Subcutaneous abdominal adipose tissue (tissue), 5 donors: Measurements from ENCODE around the gene G6PC1.
"Not testable (repeated sequence)": the region's sequence is repeated elsewhere in the genome, so short reads cannot be mapped to it uniquely, and the experiment has no call there.

Source experiments
- H3K27ac ChIP-seq: one replicate; pipeline ENCODE4 v1.7.0; 2013; ENCODE audit warnings: low read depth, mild to moderate bottlenecking, inconsistent platforms, low read length, moderate library complexity
- H3K27me3 ChIP-seq, 5 donors: one replicate each; pipeline ENCODE4 v1.7.0; 2013; ENCODE audit warnings: low read length in 5 of 5, inconsistent platforms in 1 of 5; ENCODE audit not compliant: control insufficient read depth in 5 of 5, insufficient read depth in 4 of 5
- H3K36me3 ChIP-seq, 5 donors: one replicate each; pipeline ENCODE4 v1.7.0; 2013; ENCODE audit warnings: low read length in 5 of 5; ENCODE audit not compliant: control insufficient read depth in 5 of 5, insufficient read depth in 5 of 5
- H3K4me1 ChIP-seq, 5 donors: one replicate each; pipeline ENCODE4 v1.7.0; 2013; ENCODE audit warnings: low read length in 5 of 5, mild to moderate bottlenecking in 3 of 5, moderate library complexity in 1 of 5; ENCODE audit not compliant: control insufficient read depth in 5 of 5, insufficient read depth in 5 of 5
- H3K4me3 ChIP-seq, 5 donors: one replicate each; pipeline ENCODE4 v1.7.0; 2013; ENCODE audit warnings: low read length in 5 of 5, low read depth in 1 of 5
- H3K9ac ChIP-seq, 5 donors: one replicate each; pipeline ENCODE4 v1.7.0; 2013; ENCODE audit warnings: low read length in 5 of 5, mild to moderate bottlenecking in 4 of 5, moderate library complexity in 3 of 5
- H3K9me3 ChIP-seq, 5 donors: one replicate each; pipeline ENCODE4 v1.7.0; 2013; ENCODE audit warnings: low read length in 5 of 5; ENCODE audit not compliant: control insufficient read depth in 5 of 5
- donor health status: healthy.
- donor health status: healthy.
- donor health status: healthy.
- donor health status: healthy.
- donor health status: healthy.

G6PC1 gene

GRCh38 chr17:42917236-42917603 lies 16.6 kb downstream of the G6PC1 start:
- Histone ChIP-seq H3K9ac (no peak overlapping the region), H3K9me3 (no peaks in the 10 kb centered on the region), H3K4me3 (no peak overlapping the region), H3K27me3 (no peaks in the 10 kb centered on the region), H3K36me3 (no peaks in the 10 kb centered on the region), H3K27ac (no peak overlapping the region), H3K4me1 (peaks cover 4 to 54% (median 50%) of the 10 kb centered on the region in 5 donors)

- H3K36me3 ChIP-seq = no peaks in the 10 kb centered on the region
- H3K4me3 ChIP-seq = no peak overlapping the region
- peak overlapping the region in 2 of 5 donors; percentile 42 to 59 for H3K9ac ChIP-seq
- H3K4me1 ChIP-seq = peaks cover 2 to 55% (median 48%) of the 10 kb centered on the region in 5 donors
- H3K27me3 ChIP-seq = no peaks in the 10 kb centered on the region
- H3K27ac ChIP-seq = peak overlapping the region; percentile 12
- no peaks in the 10 kb centered on the region for H3K9me3 ChIP-seq
Measured at GRCh38 chr17:42918902-42919521, 18.4 kb downstream of the G6PC1 start.

GRCh38 chr17:42919522-42920077 lies 19.0 kb downstream of the G6PC1 start:
- H3K36me3 ChIP-seq, H3K4me3 ChIP-seq, H3K27me3 ChIP-seq, H3K9me3 ChIP-seq, H3K9ac ChIP-seq: not testable (repeated sequence)
- Histone ChIP-seq H3K27ac (peak overlapping the region; percentile 12), H3K4me1 (peaks cover 2 to 53% (median 43%) of the 10 kb centered on the region in 5 donors)

GRCh38 chr17:42920106-42920900 lies 19.7 kb downstream of the G6PC1 start:
- no peak overlapping the region for H3K4me3 ChIP-seq
- H3K27ac ChIP-seq = peak overlapping the region; percentile 84
- no peaks in the 10 kb centered on the region for H3K36me3 ChIP-seq
- peaks cover 2 to 59% (median 47%) of the 10 kb centered on the region in 5 donors for H3K4me1 ChIP-seq
- H3K27me3 ChIP-seq = no peaks in the 10 kb centered on the region
- no peak overlapping the region for H3K9ac ChIP-seq
- H3K9me3 ChIP-seq = no peaks in the 10 kb centered on the region

GRCh38 chr17:42920922-42921321 lies 20.3 kb downstream of the G6PC1 start:
- Histone ChIP-seq H3K4me3 (no peak overlapping the region), H3K27me3 (no peaks in the 10 kb centered on the region), H3K27ac (peak overlapping the region; percentile 84), H3K9me3 (no peaks in the 10 kb centered on the region), H3K36me3 (no peaks in the 10 kb centered on the region), H3K9ac (peak overlapping the region in 1 of 5 donors; percentile 16), H3K4me1 (peaks cover 2 to 64% (median 49%) of the 10 kb centered on the region in 5 donors)

GRCh38 chr17:42922294-42922693 lies 21.7 kb downstream of the G6PC1 start:
- Histone ChIP-seq H3K36me3 (no peaks in the 10 kb centered on the region), H3K4me3 (no peak overlapping the region), H3K9ac (peak overlapping the region in 1 of 5 donors; percentile 6), H3K27me3 (no peaks in the 10 kb centered on the region), H3K27ac (peak overlapping the region; percentile 84), H3K4me1 (peaks cover 2 to 64% (median 52%) of the 10 kb centered on the region in 5 donors), H3K9me3 (no peaks in the 10 kb centered on the region)

GRCh38 chr17:42923472-42923871 lies 22.9 kb downstream of the G6PC1 start:
- not testable (repeated sequence) for H3K27me3 ChIP-seq, H3K36me3 ChIP-seq, H3K4me3 ChIP-seq, H3K9me3 ChIP-seq
- H3K27ac ChIP-seq = peak overlapping the region; percentile 84
- H3K9ac ChIP-seq = peak overlapping the region in 1 of 5 donors; percentile 69
- H3K4me1 ChIP-seq = peaks cover 3 to 64% (median 52%) of the 10 kb centered on the region in 5 donors

GRCh38 chr17:42924891-42925290 lies 24.3 kb downstream of the G6PC1 start:
- H3K36me3 ChIP-seq = no peaks in the 10 kb centered on the region
- no peak overlapping the region for H3K4me3 ChIP-seq
- H3K27ac ChIP-seq = no peak overlapping the region
- H3K9me3 ChIP-seq = no peaks in the 10 kb centered on the region
- no peaks in the 10 kb centered on the region for H3K27me3 ChIP-seq
- peaks cover 11 to 58% (median 47%) of the 10 kb centered on the region in 5 donors for H3K4me1 ChIP-seq
- no peak overlapping the region for H3K9ac ChIP-seq

GRCh38 chr17:42928714-42929496 lies 28.3 kb downstream of the G6PC1 start:
- H3K36me3 ChIP-seq = no peaks in the 10 kb centered on the region
- peak overlapping the region; percentile 84 for H3K27ac ChIP-seq
- no peaks in the 10 kb centered on the region for H3K9me3 ChIP-seq
- H3K4me1 ChIP-seq = peaks cover 7 to 23% (median 12%) of the 10 kb centered on the region in 5 donors
- H3K9ac ChIP-seq = peak overlapping the region in 3 of 5 donors; percentile 37 to 58 (median 54)
- peak overlapping the region in 2 of 5 donors; percentile 17 to 18 for H3K4me3 ChIP-seq
- no peaks in the 10 kb centered on the region for H3K27me3 ChIP-seq
